NCI-H446 (cell line): ENCODE data around the gene AADACL3.
"Not testable (repeated sequence)": the region's sequence is repeated elsewhere in the genome, so short reads cannot be mapped to it uniquely, and the experiment has no call there.

Experiments used
- DNase-seq, 2 experiments: peaks; one replicate each; lab custom pipeline; 2025; lab: John Stamatoyannopoulos, UW

Gene AADACL3

DNA sequence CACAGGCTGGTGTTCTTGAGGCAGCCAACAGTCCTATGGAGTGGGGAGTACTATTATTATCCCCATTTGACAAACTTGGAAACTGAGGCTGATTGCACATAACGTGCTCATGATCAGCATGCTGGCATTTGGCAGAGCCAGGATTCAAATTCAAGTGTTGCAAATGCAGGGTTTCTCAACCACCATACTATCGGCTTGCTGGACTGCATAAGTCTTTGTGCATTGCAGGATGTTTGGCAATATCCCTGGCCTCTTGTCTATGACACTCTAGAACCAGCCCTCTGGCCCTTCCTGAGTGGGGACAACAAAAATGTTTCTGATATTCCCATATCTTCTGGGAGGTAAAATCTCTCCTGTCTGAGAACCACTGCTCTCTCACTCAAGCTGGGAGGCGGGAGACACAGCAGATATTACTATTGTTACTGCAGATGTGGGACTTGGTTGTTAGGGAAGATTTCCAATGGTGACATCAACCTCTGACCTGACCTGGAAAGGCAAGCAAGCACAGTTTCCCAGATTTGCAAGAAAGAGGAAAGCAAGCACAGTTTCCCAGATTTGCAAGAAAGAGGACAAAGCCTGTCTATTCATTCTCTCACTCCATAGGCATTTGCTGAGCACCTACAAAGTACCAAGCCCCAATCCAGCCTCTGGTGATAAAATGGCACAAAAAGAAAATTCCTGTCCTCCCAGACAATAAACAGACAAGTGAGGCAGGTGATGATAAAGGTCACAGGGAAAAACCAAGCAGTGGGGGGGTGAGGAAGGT lies 1.0 kb upstream of the AADACL3 start:
- DNase-seq: no peak

DNA sequence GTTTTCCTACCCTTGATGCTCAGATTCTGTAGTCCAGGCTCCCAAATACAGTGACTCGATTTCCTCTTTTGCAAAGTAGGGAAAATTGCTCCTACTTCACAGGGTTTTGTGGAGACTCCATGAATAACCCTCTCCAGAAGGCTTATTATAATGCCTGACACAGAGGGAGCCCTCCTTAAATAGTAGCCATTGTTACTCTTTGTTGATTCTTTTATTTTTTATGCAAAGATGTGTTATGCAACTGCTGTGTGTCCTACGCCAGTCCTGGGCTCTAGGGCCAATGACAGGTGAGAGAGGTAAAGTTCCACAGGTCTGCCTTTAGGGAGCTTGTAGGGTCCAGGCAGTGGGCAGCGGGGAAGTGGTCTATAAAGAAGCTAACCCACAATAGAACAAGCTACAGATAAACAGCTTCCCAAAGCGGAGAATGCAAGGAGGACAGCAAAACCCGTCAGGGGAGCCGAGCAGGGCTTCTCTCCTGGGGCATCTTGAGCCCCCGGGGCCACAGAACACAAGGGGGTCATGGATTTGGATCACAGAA lies 1.5 kb downstream of the AADACL3 start:
- DNase-seq: no peak

DNA sequence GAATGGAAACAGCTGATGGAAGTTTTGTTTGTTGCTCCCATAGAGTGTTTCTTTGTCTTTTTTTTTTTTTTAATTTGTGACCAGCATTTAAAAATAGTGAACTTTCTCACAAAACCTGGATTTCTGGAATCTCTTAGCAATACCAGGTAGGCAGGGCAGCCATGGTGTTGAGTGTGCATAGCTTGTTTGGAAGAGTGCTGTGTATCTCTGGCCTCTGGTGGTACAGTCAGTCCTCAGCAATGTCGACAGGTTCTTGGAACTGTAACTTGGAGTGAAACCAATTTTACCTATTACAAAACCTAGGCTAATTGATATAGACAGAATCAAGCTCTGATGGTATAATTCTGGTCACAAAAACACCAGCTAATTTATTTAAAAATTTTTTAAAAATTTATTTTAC lies 6.7 kb downstream of the AADACL3 start:
- no peak for DNase-seq

DNA sequence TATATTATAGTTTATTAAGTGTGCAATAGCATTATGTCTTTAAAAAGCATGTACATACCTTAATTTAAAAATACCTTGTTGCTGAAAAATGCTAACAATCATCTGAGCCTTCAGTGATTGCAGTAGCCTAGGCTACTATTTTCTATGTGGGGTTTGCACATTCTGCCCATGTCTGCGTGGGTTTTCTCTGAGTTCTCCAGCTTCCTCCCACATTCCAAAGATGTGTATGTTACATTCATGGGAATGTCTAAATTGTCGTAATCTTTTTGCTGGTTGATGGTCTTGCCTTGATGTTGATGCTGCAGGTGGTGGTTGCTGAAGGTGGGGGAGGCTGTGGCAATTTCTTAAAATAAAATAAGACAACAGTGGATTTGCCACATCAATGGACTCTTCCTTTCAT lies 12.5 kb downstream of the AADACL3 start:
- no peak for DNase-seq

DNA sequence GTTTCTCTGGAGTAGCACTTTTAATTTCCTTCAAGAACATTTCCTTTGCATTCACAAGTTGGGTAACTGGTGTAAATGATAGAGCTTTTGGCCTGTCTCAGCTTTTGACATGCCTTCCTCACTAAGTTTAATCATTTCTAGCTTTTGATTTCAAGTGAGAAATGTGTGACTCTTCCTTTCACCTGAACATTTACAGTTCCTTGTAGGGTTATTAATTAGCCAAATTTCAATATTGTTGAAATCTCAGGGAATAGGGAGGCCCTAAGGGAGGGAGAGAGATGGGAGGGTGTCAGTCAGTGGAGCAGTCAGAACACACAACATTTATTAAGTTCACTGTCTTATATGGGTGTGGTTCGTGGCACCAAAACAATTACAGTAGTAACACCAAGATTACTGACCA lies 14.2 kb downstream of the AADACL3 start:
- no peak for DNase-seq

DNA sequence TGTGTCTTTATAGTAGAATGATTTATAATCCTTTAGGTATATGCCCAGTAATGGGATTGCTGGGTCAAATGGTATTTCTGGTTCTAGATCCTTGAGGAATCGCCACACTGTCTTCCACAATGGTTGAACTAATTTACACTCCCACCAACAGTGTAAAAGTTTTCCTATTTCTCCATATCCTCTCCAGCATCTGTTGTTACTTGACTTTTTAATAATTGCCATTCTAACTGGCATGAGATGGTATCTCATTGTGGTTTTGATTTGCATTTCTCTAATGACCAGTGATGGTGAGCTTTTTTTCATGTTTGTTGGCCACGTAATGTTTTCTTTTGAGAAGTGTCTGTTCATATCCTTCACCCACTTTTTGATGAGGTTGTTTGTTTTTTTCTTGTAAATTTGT lies 15.2 kb downstream of the AADACL3 start:
- not testable (repeated sequence) for DNase-seq

DNA sequence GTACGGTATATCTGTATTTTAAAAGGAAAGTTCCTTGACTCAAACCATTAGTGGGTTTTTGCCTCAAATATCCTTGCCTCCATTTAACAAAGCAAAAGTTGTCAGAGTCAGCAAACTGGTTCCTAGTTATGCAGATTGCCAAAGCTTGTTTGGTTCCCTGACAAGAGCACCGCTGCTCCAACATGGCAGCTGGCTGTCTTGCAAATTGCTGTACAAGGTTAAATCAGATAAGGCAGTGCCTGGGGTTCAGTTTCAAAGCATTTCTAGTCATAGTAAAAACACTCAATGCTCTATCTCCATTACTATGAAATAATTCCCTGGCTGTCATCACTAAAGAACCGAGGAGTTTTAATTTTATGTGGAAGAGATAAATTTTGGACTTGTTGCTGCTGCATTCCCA lies 18.7 kb downstream of the AADACL3 start:
- DNase-seq: no peak

DNA sequence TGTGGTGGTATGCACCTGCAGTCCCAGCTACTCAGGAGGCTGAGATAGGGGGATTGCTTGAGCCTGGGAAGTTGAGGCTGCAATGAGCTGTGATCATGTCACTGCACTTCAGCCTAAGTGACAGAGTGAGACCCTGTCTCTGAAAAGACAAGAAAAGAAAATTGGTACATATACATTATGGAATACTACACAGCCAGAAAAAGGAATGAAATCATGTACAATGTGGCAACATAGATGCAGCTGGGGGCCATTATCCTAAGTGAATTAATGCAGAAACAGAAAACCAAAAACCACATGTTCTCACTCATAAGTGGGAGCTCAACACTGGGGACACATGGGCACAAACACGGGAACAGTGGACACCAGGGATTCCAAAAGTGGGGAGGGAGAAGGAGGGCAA lies 23.0 kb downstream of the AADACL3 start:
- DNase-seq: no peak

DNA sequence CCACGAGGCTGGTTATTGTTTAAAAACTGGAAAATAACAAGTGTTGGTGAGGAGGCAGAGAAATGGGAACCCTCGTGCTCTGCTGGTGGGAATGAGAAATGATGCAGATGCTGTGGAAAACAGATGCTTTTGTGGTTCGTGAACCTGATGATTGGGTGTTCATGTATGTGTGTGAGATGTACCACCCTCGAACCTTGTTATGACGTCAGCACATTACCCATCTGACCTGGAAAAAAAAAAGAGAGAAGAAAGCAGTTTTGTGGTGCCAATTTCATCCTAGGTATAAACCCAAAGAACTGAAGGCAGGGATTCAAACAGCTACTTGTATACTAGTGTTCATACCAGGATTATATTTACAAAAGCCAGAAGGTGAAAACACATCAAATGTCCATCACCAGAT lies 23.7 kb downstream of the AADACL3 start:
- DNase-seq: no peak

DNA sequence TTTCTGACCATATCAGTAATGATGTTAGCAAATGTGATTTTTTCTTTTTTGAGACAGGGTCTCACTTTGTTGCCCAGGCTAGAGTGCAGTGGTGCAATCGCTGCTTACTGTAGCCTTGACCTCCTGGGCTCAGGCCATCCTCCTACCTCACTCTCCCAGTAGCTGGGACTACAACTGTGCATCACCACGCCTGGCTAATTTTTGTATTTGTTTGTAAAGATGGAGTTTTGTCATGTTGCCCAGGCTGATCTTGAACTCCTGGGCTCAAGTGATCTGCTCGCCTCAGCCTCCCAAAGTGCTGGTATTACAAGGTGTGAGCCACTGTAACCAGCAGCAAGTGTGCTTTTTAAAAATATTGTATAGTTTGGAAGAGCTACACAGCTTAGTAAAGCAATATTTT lies 26.0 kb downstream of the AADACL3 start:
- no peak for DNase-seq

DNA sequence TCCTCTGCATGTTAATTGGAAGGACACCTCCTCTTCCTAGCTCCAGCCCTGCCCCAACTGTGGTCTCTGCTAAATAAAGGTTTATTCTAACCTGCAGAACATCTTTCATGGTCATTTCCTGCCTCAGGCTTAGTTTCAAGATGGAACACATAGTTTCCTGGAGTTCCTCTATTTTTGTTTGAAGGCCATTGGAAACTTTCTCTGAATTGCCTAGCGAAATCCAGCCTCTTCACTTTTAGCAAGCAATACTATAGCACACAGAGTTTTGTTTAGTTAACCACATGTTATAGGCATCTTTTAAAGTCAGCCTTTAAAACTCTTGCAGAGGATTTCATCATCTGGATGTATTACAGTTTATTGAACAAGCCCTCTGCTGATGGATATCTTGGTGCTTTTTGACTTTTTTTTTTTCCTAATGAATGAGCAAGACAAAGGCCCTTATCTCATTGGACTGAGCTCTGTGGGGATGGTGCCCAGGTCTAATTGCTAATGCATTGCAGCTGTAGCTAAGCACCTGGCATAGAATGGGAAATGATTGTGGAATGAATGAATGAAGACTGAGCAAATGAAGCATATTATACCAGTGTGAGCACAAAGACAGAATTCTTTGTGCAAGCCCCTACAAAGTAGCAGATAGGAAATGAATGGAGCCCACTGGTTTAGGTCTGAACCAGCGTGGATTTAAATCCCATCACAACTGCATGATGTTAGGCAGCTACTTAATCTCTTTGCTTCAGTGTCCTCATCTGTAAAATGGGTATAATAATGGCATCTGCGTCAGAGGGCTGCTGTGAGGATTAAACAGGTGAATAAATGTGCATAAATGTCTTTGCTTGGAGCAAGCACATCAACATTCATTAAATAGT lies 29.4 kb downstream of the AADACL3 start:
- DNase-seq: no peak

DNA sequence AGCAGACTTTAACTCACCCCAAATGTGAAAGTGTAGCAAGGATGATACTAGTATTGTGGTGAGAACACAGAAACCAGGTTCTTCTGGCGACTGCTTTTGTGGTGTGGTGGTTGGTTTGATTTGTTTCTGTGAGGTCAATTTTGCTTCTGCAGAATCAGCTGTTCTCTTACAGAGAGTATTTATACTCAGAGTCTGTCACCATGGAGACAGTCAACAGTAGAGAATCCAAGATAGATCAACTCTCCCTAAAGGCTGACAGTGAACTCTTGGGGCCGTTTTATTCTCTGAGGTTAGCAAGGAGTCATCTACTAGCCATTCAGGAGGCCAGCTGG lies 30.0 kb downstream of the AADACL3 start, which contains the start of gene CFAP107:
Gene CFAP107, plus strand, starts transcription at position 209 of the 332 bp plus-strand sequence. CDS start 231 bp downstream, outside the sequence.
- no peak for DNase-seq

DNA sequence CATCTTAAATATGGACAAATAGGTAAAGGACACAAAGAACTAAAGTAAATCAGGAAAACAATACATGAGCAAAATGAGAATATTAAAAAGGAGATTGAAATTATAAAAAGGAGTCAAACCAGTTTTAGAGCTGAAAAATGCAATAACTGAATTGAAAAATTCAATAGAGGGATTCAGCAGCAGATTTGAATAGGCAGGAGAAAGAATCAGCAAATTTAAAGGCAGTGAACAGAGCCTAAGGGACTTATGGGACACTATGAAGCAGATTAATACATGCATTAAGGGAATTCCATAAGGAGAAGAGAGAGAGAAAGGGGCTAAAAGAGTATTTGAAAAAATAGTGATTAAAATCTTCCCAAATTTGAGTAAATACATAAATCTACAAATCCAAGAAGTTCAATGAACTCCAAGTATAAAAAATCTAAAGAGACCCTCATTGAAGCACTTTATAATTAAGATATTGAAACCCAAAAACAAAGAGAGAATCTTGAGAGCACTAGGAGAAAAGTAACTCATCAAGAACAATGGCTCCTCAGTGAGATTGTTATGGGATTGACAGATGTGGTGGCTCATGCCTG lies 33.0 kb downstream of the AADACL3 start:
- no peak for DNase-seq

DNA sequence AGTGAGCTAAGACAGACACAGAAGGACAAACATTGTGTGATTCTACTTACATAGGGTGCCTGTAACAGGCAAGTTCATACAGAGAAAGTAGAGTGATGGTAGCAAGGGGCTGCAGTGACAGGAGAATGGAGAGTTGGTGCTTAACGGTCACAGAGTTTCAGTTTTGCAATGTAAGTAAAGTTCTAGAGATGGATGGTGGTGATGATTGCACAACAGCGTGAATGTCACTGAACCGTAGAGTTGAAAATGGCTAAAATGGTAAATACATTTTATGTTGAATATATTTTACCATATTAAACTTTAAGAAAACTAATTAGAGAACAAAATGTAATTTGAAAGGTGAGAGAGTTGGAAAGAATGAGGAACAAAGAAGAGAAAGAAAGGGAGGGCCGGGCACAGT lies 38.8 kb downstream of the AADACL3 start:
- DNase-seq: no peak

DNA sequence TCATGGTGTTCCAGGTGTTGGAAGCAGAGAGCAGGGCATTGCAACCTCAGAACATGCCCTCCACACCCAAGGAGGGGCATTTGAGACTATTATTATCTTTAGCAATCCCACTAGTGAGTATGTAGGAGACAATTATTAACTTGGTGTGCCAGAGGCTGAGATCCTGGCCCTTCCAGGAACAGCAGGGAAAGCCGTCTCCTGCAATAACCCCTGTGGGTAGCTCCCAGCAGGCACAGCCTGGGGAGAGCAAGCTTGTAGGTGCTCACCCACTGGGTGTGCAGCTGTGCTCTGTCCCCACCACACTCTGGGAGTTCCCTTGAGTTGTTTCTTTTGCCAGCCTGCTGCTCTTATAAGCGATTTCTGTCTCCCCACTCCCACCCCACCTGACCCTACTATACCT lies 40.4 kb downstream of the AADACL3 start:
- no peak for DNase-seq

DNA sequence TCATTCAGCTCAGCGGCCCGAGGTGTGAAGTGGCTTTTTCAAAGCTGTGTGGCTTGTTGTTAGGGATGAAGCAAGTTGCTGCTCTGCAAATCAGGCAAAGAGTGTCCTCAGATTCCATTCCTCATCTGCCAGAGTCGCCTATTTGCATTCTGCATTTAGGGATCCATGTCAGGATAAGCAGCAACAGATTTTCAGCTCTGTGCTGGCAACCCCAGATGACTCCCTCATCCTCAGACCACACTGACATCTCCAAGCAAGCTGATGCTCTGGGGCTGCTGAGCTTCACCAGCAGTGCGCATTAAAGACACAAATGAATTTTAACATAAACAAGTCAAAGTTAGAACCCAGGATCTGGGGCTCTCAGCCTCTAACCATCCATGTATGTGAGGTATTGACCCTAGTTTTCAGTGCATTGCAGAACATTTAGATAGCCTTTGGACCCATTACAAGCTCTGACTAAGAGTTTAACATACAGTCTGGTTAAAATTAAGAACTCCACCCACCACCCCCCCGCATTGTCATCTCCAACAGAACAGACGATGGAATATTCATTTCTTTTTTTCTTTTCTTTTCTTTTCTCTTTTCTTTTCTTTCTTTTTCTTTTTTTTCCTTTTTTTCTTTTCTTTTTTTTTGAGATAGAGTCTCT lies 41.0 kb downstream of the AADACL3 start:
- DNase-seq: no peak

DNA sequence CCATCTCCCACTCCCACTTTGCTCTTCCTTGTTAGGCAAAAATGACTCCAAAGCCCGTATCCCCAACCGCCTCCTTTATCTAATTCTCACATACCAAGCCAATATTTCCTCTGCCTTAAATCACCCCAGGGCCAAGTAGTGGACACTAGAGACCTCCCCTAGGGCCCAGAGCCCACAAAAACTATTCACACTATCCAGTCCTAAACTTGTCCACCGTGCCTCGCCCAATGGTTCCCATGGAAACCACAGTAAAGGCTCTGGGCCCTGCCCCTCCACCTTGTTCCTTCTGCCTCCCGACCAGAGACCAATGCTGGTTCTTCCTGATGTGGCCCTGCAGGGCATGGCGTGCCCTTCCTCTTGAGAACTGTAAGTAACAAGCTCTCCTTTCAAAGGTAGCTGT lies 41.9 kb downstream of the AADACL3 start:
- no peak for DNase-seq

DNA sequence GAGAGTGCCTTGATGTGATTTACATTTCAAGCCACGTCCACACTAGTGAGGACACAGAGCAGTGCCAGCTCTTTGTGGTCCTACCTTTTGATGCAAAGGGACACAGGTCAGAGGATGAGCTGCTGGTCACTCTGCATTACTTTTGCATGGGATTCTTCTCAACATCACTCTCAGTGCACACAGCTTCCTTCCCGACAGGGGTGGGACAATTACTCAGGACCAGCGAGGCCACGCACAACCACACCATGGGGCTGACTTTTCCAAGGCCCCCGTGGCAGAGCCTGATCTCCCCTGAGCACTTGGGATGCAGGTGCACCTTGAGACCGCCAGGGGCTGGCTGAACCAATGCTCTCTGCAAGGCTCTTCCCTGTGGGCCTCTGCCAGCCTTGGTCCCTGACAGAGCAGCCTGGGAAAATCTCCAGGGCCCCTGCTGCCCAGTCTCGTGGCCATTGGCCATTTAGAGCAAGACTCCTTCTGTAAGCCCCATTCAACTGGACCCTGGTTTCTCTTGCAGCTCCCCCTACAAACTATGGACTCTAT lies 44.4 kb downstream of the AADACL3 start:
- no peak for DNase-seq

DNA sequence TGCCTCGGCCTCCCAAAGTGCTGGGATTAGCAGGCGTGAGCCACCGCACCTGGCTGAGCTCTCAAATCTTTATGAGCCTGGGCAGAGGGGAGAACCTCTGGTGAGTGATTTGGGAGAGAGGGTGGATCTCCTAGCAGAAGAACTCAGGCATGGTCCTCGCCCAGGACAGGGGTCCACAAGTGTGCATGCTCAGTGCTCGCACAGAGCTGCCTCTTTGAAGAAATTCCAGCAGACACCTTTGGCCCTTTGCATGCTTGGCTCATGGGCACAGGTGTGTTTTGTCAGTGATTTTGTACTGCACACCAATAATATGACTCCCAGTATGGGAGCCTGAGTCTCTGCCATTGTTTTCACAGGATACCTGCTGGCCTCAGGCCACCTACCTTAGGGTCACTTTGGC lies 45.9 kb downstream of the AADACL3 start:
- DNase-seq: no peak

DNA sequence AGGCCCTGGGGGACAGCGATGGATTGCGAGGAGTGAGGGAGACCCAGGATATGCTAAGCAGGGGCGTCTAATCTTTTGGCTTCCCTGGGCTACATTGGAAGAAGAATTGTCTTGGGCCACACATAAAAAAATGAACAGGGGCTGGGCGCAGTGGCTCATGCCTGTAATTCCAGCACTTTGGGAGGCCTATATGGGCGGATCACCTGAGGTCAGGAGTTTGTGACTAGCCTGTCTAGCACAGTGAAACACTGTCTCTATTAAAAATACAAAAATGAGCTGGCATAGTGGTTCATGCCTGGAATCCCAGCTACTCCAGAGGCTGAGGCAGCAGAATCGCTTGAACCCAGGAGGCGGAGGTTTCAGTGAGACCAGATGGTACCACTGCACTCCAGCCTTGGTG lies 46.9 kb downstream of the AADACL3 start:
- DNase-seq: no peak

DNA sequence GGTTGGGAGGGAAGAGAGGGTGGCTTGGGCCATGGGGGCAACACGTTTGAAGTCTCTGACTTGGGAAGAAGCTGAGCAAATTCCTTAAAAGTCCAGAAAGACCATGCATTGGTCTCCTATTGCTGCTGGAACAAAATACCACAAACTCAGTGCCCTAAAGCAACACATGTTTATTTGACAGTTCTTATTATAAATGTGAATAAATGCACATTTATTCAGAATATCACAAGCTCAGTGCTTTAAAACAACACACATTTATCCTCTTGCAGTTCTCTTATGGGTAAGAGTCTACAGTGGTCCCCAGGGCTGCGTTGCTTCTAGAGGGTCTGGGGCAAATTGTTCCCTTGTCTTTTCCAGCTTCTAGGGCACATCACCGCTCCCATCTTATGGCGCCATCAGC lies 47.6 kb downstream of the AADACL3 start:
- DNase-seq: no peak

DNA sequence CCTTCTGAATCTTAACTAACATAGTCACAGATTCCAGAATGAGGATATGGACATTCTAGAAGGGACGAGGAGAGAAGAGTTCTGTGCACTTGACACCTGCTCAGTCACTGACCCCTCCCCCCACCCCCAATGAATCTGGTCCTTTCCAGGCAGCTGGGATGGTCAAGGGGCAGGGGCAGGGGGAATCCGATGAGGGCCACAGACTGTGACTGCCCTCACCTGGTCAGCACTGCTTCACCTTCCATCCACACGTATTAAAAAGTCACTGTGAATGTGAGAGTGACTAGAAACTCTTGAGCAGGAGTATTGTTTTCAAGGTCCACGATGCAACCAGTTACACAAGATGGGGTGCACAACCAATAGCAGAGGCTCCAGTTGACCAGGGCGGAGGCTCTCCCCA lies 48.1 kb downstream of the AADACL3 start:
- DNase-seq: no peak
